GM21447 (cell line): ENCODE results near the gene RAB37.

Source experiments
- ATAC-seq: cut with Tn5 transposase; IDR thresholded peaks from one replicate; pipeline ENCODE4 v1.9.1; 2021; ENCODE audit not compliant: unreplicated experiment

The RAB37 gene, protein sequence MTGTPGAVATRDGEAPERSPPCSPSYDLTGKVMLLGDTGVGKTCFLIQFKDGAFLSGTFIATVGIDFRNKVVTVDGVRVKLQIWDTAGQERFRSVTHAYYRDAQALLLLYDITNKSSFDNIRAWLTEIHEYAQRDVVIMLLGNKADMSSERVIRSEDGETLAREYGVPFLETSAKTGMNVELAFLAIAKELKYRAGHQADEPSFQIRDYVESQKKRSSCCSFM

DNA sequence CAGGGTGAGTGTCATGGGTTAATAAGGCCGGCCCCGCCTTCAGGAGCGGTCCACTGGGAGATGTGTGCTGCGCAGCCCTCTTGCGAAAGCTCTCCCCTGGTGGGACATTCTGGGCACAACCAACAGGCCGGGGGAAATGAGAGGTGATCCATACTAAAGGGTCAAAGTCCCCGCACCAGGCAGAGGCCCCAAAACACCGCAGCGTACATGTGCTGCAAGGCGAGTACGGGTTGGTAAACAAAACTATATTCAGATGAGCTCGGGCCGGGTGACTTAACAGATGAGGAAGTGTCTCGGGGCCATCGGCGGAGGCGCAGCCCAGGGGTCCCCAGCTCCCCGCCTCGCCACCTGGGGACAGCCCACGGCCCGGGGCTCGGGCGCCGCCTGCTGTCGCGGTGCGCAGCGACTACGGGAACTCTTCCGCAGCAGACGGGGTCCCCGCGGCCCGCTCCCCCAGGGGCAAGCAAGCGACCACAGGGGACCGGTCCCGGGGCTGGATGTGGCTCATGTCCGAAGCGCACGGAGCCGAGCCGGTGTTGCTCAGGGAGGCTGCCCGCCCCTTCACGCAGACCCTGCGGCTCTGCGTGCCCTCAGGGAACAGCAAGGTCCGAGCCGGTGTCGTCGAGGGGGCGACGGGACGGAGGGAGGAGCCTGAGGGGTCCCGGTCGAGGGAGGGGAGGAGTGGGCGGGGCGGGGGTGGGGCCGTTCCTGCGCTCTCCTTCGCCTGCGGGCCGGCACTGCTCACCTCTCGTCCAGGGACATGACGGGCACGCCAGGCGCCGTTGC lies at the start of gene RAB37:
TSS of gene RAB37 (plus strand) at position 744 of the 786 bp plus-strand sequence. CDS start at position 761, 17 bp downstream.
- no peak for ATAC-seq

DNA sequence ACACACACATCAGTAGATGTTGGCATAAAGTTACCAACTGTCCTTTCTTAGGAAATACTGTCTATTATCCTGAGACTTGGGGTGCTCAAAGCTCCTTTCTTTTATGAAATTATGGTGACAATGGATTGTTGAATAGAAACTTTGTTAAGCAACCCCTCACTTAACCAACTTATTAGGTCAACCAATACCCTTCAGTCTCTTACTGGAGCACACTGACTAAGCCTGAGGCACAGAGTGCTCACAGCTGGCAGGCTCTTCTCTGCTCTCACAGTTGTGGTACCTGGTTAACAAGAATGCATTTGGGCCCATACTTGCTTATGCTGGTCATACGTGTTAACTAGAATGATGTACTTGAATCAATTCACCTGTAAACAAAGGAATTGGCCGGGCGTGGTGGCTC lies 49.2 kb upstream of the RAB37 start:
- ATAC-seq: no peak

DNA sequence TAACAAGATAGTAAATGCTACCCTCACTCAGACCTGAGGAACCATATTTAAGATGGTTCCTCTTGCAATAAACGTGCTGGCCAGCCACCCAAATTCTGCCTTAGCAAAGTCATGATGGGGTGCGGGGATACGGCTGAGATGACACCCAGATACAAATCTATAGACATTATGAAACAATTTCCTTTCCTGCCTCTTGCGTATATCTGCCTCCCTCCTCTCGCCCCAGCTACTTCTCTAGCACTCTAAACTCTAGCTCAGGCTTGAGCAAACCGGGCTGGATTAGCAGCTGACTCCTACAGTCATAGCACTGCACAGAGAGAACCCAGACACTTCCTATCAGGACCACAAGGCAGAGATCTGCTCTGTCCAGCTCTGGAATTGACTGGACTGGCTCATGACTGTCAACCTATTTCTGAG lies 46.6 kb upstream of the RAB37 start:
- no peak for ATAC-seq

DNA sequence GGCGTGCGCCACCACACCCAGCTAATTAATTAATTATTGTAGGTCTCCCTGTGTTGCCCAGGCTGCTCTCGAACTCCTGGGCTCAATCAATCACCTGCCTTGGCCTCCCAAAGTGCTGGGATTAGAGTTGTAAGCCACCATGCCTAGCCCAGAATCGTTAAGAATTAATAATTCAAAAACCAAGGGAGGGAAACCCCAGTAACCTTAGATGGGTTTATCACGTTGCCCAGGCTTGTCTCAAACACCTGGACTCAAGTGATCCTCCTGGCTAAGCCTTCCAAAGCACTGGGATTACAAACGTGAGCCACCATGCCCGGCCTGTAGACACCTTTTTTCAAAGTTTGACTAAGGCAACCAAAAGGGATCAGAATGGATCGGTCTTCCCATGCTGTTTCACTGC lies 45.9 kb upstream of the RAB37 start:
- ATAC-seq: no peak

DNA sequence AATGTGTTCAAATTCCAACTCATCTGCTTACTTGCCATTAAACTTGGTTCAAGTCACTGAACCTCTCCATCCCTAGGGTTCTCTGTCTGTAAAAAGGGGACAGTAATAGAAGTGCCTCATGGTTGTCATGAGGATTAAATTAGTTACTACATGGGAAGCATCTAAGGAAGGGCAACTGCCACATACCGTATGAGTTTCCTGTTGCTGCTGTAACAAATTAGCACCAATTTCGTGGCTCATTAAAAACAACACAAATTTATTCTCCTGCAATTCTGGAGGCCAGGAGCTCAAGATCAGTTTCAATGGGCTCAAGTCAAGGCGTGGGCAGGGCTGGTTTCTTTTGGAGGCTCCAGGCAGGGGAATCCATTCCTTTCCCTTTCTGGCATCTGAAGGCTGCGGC lies 43.0 kb upstream of the RAB37 start:
- no peak for ATAC-seq

DNA sequence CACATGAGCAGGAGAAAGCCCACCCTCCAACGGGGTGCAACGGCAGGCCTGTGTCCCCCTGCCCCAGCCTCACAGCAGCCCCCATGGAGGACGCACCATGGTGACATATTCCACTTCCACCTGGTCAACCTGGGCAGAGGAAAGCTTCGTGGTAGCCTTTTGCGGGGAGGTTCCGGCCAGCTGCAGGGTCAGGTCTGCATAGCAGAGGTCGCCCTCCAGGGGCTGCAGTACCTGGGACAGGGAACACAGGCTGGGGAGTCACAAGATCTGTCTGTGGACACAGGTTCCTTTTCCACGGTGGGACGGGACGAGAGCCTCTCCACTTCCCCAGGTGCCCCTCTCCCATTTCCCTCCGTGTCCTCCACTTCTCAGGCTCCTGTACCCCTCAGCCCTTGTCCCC lies 41.4 kb upstream of the RAB37 start:
- no peak for ATAC-seq

DNA sequence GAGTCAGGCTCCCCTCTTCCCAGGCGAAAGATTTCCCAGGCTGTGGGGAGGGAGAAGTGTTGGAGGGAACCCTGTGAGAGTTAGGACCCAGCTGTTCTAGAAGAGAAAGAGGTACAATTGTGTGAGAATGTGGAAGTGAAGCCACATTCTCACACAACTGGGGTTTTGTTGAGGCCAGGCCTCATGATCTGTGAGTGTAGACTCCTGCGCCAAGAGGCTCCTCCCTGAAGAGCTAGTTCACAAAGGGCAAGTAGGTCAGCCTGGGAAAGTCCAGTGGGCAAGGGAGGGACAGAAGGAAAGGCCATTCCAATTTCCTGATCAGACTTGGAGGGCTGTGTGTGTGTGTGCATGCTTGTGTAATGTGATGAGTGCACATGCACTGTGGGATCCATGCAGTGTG lies 39.5 kb upstream of the RAB37 start:
- ATAC-seq: no peak

DNA sequence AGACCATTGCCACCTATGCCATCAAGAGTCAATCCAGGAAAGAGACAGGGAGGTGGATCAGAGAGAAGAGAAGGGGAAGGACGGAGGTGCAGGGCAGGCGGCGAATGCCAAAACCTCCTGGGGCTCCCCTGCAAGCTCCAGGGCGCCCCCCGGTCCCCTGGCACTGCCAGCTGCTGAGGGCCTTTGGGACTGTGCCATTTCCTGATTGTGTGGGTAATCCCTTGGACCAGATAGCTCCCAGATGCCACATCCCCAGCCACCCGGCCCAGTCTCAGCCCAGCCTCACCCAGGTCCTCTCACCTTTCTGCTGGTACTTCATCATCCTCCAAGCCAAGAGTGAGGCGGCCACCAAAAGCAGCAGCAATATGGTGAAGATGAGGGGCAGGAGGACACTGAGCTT lies 39.0 kb upstream of the RAB37 start:
- no peak for ATAC-seq

DNA sequence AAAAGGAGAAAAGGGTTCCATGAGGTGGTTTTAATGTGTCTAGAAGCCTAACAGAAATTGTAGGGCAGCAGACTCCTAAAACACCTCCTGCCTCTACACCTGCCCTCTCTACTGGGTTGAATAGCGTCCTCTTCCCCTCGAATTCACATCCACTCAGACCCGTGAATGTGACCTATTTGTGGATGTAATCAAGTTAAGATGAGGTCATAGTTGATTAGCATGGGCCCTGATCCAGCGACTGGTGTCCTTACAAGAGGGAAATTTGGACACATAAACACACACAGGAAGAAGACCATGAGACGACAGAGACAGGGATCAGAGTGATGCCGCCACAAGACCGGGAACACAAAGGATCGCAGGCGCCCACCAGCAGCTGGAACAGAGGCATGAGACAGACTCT lies 37.8 kb upstream of the RAB37 start:
- ATAC-seq: no peak

DNA sequence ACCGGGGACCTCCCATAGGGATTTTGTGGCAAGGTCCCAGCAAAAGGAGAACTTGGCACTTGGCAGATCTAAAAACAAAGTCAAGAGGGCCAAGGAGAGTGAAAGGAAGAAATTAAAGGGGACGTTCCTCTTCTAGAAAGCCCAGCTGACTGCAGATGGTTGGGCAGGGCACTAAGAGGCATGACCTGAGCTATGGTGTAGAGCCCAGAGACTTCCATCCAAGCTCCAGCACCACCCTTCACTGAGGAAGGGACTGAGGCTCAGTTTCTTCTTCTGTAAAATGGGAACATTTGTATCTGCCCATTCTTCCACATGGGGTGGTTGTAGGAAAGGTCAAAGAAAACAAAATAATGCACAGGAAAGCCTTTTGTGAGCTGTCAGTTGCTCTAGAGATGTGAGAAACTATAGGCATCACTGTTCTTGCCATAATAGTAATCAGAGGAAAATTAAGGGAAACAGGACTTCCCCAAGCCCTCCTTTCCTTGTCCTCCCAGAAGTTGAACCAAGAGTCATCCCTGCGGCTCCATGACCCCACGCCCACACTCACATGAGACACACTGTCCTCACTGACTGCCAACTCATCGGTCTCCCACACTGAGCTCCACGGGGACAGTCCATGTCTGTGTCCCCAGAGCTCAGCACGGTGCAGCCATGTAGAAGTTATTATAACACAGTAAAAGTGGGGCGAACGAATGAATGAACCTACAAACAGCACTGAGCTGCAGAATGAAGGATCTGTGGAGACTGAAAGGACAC lies 34.8 kb upstream of the RAB37 start:
- ATAC-seq: no peak

DNA sequence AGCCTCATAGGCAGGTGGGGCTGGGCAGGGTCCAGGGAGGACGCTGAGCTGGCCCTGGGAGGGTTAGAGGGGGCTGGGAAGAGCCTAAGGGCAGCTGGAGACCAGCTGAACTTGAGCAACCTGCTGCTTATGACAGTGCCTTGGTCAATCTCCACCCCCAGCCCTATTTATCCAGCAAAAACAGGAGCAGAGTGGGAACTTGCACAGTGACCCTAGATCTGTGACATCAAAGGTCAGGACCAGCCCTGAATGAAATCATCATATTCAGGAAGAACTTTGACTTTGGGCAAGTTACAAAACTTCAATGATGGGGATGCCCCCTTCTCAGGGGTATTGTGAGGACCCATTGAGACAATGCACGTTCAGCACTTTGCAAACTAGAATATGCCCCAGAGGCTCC lies 33.7 kb upstream of the RAB37 start:
- no peak for ATAC-seq

DNA sequence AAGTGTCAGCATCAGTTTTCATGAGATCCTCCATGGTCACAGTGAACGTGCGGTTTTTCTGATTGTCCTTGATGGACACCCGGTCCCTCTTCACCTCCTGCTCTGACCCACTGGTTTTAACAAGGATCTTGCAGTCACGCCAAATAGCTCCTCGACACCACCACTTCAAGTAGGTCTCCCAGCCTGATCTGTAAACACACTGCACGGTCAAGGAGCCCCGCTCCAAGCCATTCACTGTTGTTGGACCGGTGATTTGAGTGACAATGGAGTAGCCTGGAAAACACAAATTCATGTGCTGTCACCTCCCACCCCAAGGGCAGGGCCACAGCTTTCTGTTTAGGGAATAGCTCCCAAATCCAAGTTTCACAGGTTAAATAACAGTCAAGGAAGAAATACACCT lies 32.5 kb upstream of the RAB37 start:
- no peak for ATAC-seq

DNA sequence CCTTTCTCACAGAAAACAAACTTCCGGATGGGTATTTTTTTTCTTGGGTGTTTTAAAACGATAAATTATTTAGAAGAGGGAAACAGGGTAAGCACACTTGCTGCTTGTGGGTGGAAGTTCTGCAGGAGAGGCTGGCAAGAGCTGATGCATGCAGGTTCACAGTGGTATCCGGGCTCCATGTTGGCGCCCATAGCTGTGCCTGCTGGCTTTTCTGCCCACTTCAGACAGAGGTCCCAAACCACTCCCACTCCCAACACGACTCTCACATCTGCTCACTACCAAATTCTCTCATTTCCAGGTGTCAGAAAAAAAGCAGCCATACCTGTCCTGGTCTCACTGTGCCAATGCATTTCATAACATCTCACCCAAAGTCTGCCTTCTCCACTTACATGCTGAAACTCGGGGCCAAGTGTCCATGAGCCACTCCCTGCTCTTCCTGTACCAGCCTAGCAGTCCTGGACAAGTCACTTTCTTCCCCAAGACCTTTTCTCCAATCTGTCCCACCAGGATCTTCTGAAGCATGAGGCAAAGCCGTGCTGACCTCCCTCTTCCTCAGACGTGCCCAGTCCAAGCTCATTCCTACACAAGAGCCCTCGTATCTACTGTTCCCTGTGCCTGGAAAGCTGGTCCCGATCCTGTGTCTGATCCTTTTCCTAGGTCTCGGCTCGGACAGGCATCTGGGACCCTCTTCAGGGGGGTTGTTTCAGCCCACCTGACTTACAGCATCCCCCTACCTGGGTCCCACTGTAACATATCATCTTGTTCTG lies 25.8 kb upstream of the RAB37 start:
- ATAC-seq: no peak

DNA sequence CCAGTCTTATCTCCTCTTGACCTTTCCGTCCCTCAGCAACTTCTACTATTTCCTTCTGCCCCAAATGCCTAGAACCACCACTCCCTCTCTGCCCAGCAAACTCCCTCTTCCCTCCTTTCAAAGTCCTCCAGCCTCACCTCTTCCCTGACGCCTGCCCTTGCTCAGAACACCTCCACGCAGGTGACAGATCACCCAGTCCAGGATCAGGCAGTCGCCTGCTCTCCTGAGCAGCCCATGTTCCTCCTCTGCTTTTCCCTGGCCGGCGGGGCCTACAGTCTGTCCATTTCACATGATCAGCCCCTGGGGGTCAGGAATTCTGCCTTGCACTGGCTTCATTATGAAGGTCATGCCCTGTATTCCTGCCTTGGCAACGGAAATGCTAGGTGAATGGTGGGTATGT lies 24.8 kb upstream of the RAB37 start:
- no peak for ATAC-seq

DNA sequence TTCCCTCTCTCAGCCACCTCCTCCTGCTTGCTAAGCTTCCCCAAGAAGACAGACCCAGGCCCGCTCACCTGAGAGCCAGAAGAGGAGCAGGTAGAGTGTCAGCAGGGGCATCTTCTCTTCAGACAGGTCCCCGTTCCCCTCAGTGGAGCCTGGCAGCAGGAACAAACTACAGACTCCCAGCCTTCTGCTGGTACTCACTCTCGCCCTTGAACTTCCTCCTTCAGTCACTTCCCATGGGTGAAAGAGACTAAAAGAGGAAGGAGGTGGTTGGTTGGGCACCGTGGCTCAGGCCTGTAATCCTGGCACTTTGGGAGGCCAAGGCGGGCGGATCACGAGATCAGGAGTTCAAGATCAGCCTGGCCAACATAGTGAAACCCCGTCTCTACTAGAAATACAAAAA lies 24.3 kb upstream of the RAB37 start, which contains the start of gene CD300LF:
TSS of gene CD300LF (minus strand) at position 168 of the 400 bp plus-strand sequence. CDS start at position 111, 57 bp downstream.
- no peak for ATAC-seq

DNA sequence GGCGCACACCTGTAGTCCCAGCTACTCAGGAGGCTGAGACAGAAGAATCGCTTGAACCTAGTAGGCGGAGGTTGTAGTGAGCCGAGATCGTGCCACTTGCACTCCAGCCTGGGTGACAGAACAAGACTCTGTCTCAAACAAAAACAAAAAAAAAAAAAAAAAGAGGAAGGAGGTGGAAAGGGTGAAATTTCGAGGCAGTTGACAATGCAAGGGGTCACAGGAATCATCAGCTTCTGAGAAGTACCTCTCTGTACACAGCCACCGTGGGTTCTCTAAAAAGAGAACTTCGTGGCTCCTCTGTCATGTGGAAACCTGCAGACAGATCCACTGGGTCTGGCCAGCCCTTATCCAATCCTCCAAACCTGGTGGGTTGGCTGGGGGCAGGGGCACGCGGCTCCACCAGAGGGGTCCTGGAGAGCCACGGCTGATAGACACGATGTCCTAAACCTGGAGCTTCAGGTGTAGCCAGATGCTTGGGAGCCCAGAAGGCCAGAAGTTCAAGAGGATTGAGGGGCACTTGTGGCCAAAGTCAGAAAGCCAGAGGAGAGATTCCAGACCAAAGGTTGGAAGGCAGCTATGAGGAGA lies 23.8 kb upstream of the RAB37 start:
- no peak for ATAC-seq

DNA sequence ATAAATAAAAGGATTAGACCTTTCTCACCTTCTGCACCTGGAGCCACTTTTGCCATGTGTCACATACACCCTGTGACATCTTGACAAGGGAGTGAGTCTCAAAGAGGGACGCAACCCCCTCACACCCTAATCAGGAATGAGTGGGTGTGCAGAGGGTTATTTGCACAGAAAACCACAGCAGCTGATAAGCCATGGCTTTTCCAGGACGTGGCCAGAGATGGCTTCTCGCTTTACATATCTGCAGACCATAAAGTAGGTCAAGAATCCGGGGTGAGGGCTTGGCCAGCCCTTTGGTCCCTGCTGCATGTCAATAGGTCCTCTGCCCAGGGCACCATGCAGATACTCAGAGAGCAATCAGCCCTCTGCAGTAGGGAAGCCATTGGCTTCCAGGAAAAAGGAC lies 21.9 kb upstream of the RAB37 start:
- no peak for ATAC-seq

DNA sequence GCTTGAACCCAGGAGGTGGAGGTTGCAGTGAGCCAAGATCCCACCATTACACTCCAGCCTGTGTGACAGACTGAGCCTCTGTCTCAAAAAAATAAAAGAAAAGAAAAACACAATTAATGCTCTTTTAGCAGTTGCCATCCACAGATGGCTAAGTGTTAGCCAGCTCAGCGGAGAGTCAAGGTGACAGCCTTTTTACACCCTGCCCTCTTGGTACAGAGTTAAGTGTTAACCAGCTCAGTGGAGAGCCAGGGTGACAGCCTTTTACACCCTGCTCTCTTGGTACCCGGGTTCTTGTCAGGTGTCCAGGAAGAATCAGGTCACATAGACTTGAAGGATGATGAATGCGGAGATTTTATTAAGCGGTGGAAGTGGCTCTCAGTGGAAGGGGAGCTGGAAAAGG lies 16.6 kb upstream of the RAB37 start:
- ATAC-seq: no peak

DNA sequence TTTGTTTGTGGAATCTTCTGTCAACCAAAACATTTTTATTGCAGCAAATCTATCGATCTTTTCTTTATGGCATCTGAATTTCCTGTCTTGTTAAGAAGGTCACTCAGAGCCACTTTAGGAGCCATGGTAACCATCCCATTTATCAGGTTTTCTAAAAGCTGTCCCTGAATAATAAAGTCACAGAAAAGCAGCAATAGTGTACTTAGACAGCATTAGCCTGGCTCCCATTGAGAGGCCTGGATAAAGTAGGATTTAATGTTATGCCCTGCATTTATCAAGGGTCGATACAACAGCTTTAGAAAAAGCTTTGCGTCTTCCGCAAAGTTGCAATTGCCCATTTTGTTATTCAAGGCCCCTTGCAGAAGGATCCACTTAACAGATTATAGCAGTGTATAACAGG lies 14.3 kb upstream of the RAB37 start:
- ATAC-seq: no peak

DNA sequence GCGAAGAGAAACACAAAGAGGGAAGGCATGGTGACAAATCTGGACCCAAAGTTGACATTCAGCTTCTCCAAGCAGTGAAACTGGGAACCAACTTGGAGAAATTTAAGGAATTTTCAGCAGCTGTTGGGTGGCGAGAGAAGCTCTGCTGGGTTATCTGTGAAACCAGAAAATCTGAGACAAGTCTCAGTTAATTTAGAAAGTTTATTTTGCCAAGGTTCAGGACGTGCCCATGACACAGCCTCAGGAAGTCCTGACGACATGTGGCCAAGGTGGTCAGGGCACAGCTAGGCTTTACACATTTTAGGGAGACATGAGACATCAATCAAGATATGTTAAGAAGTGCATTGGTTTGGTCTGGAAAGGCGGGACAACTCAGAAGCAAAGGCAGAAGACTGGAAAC lies 13.2 kb upstream of the RAB37 start:
- ATAC-seq: no peak

DNA sequence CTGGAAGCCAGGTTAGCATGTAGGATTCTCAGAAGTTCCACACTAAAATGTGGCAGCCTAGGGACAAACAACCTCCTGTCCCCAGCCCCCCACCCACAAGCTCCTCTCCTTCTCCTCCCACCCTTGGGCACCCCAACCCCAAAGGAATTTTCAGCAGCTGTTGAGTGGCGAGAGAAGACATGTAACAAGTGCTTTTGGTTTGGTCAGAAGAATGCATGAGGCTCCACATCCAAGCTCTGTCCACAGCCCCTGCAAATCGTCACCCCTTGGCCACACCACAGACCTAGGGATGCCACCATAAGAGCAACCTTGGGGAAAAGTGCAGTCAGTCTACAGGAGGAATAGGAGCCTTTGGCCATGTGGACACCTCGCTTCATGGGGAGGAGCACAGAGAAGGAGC lies 11.9 kb upstream of the RAB37 start:
- ATAC-seq: no peak
